ENCODE results near the gene E2F6. TPM values are rescaled to one million over a fixed set of nuclear protein-coding genes. Genes with fewer than 3 reads are reported as not detected.

Gene E2F6
- total RNA-seq, 1 experiment from 2014 or later = 21.8 TPM

DNA sequence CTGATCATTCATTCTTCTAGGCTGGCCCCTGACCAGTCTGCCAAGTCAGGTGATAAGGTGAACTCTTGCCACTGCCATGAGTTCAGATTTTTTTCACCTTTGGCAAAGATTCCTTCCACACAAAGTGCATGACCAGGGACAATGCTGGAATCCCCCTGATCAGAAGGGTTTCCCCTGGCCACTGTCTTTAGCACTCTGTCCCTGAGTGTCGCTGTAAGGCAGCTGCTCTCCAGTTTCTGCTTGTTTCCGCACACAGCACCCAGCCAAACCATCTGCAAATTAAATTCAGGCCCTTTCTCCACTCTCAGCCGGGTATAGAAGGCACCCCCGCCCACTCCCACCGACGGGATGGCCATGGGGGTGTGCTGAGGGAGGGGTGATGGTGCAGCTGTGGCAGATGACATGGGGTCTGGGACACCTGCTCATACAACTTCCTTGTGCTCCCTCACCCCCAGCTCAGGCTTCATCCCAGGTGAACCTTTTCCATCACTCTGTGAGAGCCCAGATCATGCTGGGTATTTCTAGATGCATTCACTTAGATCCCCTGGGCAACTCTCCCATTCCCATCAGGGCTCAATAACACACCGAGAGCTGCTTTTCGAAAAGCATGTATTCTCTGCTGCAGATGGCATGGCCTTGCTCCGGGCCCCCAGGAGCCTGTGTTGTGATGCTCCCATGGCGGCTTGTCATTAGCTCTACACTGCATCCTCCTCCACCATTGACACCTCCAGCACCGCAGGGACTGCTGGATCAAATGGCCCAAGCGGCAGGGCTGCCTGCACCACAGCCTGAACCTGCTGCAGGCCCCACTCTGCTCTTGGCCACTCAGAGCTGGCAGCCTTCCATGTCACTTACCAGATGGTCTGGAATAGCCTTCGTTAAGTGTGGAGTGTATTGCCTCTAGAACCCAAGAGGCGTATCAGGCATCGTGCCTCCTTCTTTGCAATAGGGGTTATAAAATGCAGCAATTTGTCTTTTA is 69.2 kb downstream of the E2F6 start:
- Histone ChIP-seq H3K9ac (ENCODE audit: extremely low read depth, insufficient read length, low read length) (no peak overlapping the region), H3K18ac (ENCODE audit: insufficient read length, low read depth, low read length) (no peak overlapping the region), H3T11ph (ENCODE audit: low read length) (no peak overlapping the region), H2BK5ac (ENCODE audit: insufficient read length, low read length) (no peak overlapping the region), H2AFZ (ENCODE audit: low read length) (no peak overlapping the region), H3K23me2 (ENCODE audit: insufficient read length, low read depth, low read length, poor library complexity, severe bottlenecking) (no peaks in the 10 kb centered on the region), H3K56ac (ENCODE audit: insufficient read length, low read depth, low read length) (no peak overlapping the region), H3K14ac (ENCODE audit: insufficient read depth, low read length) (no peak overlapping the region; the same call in 1 of the 2 replicates), H2BK20ac (ENCODE audit: low read depth, low read length, poor library complexity, severe bottlenecking) (no peak overlapping the region), H3K27ac (ENCODE audit: insufficient read length, low read depth, low read length) (no peak overlapping the region), H3K4me2 (ENCODE audit: insufficient read depth, insufficient read length, low read length) (no peak overlapping the region), H4K91ac (ENCODE audit: insufficient read length, low read depth, low read length) (no peak overlapping the region), H3K4me1 (ENCODE audit: insufficient read depth, low read length) (no peaks in the 10 kb centered on the region), H2BK15ac (ENCODE audit: low read depth, low read length) (no peak overlapping the region), H2BK12ac (ENCODE audit: insufficient read length, low read depth, low read length) (no peak overlapping the region), H4K5ac (ENCODE audit: insufficient read length, low read depth, low read length) (no peak overlapping the region), H3K4ac (ENCODE audit: low read depth, low read length) (no peak overlapping the region), H3K79me2 (ENCODE audit: insufficient read depth, low read length) (no peaks in the 10 kb centered on the region), H3K27me3 (ENCODE audit: insufficient read depth, low read length) (no peaks in the 10 kb centered on the region), H3K9me3 (ENCODE audit: control insufficient read depth, low read depth, low read length) (no peaks in the 10 kb centered on the region), H2BK120ac (ENCODE audit: low read depth, low read length, poor library complexity, severe bottlenecking) (no peak overlapping the region), H2AK5ac (ENCODE audit: insufficient read length, low read length) (no peak overlapping the region), H4K8ac (replicated peaks; ENCODE audit: insufficient read length, low read depth, low read length) (no peak overlapping the region), H4K20me1 (ENCODE audit: control insufficient read depth, insufficient read depth, insufficient read length) (no peaks in the 10 kb centered on the region), H3K79me1 (ENCODE audit: insufficient read depth, low read depth, low read length, poor library complexity, severe bottlenecking) (no peaks in the 10 kb centered on the region), H3K23ac (ENCODE audit: insufficient read length, low read depth, low read length) (no peak overlapping the region)
- no peaks in the 10 kb centered on the region for H3K9me3 Mint-ChIP-seq
- peak overlapping the region in 2 of 3 experiments; percentile 10 to 14; a peak in 2 of 7 replicates for H3K27ac Mint-ChIP-seq
- peaks cover 12 to 26% of the 10 kb centered on the region in 2 experiments for H3K4me1 Mint-ChIP-seq
- DNase-seq = no peak
- no peak overlapping the region; a peak in 1 of 5 replicates for H3K4me3 Mint-ChIP-seq
- H3K27me3 Mint-ChIP-seq (ENCODE audit: low read depth) = no peaks in the 10 kb centered on the region; the same call in 1 of the 2 replicates
- no CpG with 5 or more reads among the region's 15 CpGs for WGBS (ENCODE audit: extremely low coverage, insufficient read length, low lambda C conversion rate)
- TF ChIP-seq, protein P1, sequence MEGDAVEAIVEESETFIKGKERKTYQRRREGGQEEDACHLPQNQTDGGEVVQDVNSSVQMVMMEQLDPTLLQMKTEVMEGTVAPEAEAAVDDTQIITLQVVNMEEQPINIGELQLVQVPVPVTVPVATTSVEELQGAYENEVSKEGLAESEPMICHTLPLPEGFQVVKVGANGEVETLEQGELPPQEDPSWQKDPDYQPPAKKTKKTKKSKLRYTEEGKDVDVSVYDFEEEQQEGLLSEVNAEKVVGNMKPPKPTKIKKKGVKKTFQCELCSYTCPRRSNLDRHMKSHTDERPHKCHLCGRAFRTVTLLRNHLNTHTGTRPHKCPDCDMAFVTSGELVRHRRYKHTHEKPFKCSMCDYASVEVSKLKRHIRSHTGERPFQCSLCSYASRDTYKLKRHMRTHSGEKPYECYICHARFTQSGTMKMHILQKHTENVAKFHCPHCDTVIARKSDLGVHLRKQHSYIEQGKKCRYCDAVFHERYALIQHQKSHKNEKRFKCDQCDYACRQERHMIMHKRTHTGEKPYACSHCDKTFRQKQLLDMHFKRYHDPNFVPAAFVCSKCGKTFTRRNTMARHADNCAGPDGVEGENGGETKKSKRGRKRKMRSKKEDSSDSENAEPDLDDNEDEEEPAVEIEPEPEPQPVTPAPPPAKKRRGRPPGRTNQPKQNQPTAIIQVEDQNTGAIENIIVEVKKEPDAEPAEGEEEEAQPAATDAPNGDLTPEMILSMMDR (conservative IDR thresholded peaks at IDR 0.05) = no peak
- no peaks in the 10 kb centered on the region for H3K36me3 Mint-ChIP-seq (ENCODE audit: insufficient read depth in 1 of 3, low read depth in 3 of 3)

Data from H9 (cell line).